ENCODE results near the gene FSTL4.

- TF ChIP-seq CTCF (IDR thresholded peaks at IDR 0.05) (no peak), POLR2AphosphoS5 (IDR thresholded peaks at IDR 0.05) (no peak), POLR2A (IDR thresholded peaks at IDR 0.05) (no peak)
Observed at GRCh38 chr5:133235696-133236426, 376.5 kb downstream of the FSTL4 start.

Data from upper lobe of left lung (tissue), 4 donors.